Measurements from ENCODE around the gene GDF9.
"Not testable (repeated sequence)": the region's sequence is repeated elsewhere in the genome, so short reads cannot be mapped to it uniquely, and the experiment has no call there.

GDF9 gene

GRCh38 chr5:132873119-132873929 is 7.1 kb upstream of the GDF9 start, which contains the start of gene LEAP2:
Gene LEAP2, plus strand, starts transcription at chr5:132873668. Its CDS starts 27 bp downstream, at chr5:132873695.
- DNase-seq (ENCODE audit: low read depth in 3 of 3, low spot score in 1 of 3): no peak

GRCh38 chr5:132872788-132873118 is 6.5 kb upstream of the GDF9 start:
- no peak for DNase-seq (ENCODE audit: low read depth in 3 of 3, low spot score in 1 of 3)

- no peak for DNase-seq (ENCODE audit: low read depth in 3 of 3, low spot score in 1 of 3)
These were observed 5.4 kb upstream of the GDF9 start for GRCh38 chr5:132871459-132872284.

DNA sequence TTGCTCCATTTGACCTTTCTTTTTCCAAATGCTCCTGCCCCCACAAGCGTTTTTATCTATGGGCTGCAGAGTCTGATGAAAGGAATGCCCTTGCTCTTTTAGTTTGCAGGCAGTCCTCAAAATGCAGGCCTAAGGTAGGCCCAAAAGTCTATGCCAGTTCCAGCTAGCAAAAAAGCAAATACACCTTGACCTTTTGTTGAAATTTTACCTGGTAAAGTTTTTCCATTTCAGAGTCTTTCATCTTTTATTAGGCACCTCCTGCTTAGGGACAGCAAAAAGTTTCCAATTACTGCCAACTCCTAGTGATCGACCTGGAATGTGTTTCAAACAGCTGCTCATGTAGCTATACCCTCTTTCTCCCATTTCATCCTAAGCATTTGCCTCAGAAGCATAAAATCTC is 4.5 kb upstream of the GDF9 start:
- no peak for DNase-seq (ENCODE audit: low read depth in 3 of 3, low spot score in 1 of 3)

DNA sequence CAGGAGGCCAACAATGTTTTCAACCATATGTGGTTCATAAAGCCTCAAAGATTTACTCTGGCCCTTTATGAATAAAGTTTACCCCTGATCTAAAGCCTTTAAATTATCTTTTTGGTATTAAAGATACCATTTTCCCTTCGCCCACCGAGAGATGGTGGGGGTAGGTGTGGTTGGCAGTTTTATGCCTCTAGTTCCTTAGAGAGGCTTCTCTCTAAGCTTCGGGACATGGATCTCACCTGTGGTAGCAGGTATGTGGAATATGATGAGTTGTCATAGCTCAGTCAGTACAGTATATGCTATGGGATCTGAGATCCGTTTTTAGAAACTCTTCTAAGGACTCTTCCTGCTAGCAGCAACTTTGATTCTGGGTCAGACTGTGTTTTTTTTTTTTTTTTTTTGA is 2.5 kb upstream of the GDF9 start:
- DNase-seq (ENCODE audit: low read depth in 3 of 3, low spot score in 1 of 3): no peak

DNA sequence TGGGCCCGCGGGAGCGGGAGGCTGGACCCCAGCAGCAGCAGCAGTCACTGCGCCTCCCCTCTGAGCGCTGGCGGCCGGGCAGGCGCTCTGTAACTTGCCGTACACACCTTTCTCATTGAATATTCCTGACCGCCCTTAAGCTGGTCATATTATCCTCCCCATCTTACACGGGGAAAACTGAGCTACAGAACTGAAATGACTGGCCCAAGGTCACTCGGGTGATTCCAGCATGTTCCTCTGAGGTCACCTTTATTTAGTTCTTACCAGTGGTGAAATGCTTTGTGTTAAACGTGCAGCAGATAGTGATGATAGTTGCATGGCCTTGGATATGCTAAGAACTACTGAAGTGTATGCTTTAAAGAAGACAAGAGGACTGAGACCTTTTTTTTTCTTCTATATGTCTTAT is 780 bp upstream of the GDF9 start:
- DNase-seq (ENCODE audit: low read depth in 3 of 3, low spot score in 1 of 3): no peak

GRCh38 chr5:132865668-132866341 is 464 bp downstream of the GDF9 start:
- no peak for DNase-seq (ENCODE audit: low read depth in 3 of 3, low spot score in 1 of 3)

GRCh38 chr5:132860742-132861141 is 5.5 kb downstream of the GDF9 start:
- no peak for DNase-seq (ENCODE audit: low read depth in 3 of 3, low spot score in 1 of 3)

DNA sequence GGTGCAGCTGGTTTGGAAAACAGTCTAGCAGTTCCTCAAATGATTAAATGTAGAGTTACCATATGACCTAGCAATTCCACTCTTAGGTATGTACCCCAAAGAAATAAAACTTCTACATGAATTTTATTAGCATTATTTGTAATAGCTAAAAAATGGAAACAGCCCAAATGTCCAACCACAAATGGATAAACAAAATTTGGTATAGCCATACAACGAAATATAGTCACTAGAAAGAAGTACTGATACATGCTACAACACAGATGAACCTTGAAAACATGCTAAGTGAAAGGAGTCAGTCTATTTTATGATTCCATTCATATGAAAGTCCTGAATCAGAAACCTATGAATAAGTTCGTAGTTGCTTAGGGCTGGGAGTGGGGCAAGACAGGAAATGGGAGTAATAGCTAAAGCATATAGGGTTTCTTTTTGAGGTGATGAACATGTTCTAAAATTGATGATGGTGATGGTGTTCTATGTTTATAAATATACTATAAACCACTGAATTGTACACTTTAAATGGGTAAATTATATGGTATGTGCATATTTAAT is 6.3 kb downstream of the GDF9 start:
- DNase-seq (ENCODE audit: low read depth in 3 of 3, low spot score in 1 of 3): no peak

- no peak for DNase-seq (ENCODE audit: low read depth in 3 of 3, low spot score in 1 of 3)
These were observed 10.3 kb downstream of the GDF9 start for GRCh38 chr5:132856011-132856410.

GRCh38 chr5:132854992-132855391 is 11.3 kb downstream of the GDF9 start:
- not testable (repeated sequence) for DNase-seq (ENCODE audit: low read depth in 3 of 3, low spot score in 1 of 3)

- DNase-seq (ENCODE audit: low read depth in 3 of 3, low spot score in 1 of 3): no peak
These were observed 12.0 kb downstream of the GDF9 start for GRCh38 chr5:132854301-132854700.

- no peak for DNase-seq (ENCODE audit: low read depth in 3 of 3, low spot score in 1 of 3)
These were observed 12.5 kb downstream of the GDF9 start for GRCh38 chr5:132853790-132854189.

- DNase-seq (ENCODE audit: low read depth in 3 of 3, low spot score in 1 of 3): no peak
These were observed 12.9 kb downstream of the GDF9 start for GRCh38 chr5:132853323-132853722.

- no peak for DNase-seq (ENCODE audit: low read depth in 3 of 3, low spot score in 1 of 3)
These were observed 16.2 kb downstream of the GDF9 start for GRCh38 chr5:132850066-132850465.

DNA sequence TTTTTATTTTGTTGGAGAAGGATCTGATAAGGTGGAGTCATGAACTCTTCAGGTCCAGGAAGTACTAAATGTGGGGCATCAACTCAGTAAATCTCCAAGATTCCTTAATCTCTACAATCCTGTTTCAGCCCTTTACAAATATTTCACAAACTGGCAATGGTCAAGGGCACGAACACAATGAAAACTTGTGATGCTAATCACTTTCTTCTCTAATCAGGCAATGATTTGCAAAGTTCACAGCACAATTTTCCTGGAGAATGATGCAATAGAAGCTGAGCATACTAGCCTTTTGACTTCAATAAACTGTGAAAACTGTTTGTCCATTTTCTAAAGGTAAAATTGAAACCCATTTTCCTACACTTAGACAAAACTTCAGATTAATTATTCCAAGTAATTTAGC is 16.9 kb downstream of the GDF9 start:
- no peak for DNase-seq (ENCODE audit: low read depth in 3 of 3, low spot score in 1 of 3)

DNA sequence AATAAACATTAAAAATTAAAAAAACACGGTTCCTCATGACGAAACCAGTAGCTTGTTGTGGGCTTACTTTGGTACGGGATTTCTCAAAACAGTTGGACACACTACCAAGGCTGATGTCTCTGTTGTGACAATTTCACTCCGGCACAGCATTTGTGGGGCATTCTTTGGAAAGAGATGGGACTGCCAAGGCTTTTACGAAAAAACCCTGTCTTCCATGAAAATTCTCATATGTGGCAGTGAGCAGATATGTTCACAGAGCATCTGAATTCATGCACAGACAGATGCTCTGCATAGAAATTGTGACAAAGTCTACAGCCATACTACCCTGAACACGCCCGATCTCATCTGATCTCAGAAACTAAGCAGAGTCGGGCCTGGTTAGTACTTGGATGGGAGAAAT is 18.0 kb downstream of the GDF9 start:
- DNase-seq (ENCODE audit: low read depth in 3 of 3, low spot score in 1 of 3): no peak

DNA sequence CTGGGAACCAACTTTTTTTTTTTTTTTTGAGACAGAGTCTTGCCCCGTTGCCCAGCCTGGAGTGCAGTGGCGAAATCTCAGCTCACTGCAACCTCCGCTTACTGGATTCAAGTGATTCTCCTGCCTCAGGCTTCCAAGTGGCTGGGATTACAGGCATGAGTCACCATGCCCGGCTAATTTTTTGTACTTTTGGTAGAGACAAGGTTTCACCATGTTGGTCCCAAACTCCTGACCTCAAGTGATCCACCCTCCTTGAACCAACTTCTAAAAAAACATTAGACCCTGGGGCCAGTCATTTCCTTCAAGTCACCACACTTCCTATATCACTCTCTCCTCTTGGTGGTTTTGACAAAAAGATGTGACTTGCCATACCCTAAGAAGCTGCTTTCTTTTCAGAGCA is 25.0 kb downstream of the GDF9 start:
- no peak for DNase-seq (ENCODE audit: low read depth in 3 of 3, low spot score in 1 of 3)

GRCh38 chr5:132840896-132841295 is 25.4 kb downstream of the GDF9 start:
- DNase-seq (ENCODE audit: low read depth in 3 of 3, low spot score in 1 of 3): no peak

GRCh38 chr5:132840313-132840712 is 26.0 kb downstream of the GDF9 start:
- no peak for DNase-seq (ENCODE audit: low read depth in 3 of 3, low spot score in 1 of 3)

DNA sequence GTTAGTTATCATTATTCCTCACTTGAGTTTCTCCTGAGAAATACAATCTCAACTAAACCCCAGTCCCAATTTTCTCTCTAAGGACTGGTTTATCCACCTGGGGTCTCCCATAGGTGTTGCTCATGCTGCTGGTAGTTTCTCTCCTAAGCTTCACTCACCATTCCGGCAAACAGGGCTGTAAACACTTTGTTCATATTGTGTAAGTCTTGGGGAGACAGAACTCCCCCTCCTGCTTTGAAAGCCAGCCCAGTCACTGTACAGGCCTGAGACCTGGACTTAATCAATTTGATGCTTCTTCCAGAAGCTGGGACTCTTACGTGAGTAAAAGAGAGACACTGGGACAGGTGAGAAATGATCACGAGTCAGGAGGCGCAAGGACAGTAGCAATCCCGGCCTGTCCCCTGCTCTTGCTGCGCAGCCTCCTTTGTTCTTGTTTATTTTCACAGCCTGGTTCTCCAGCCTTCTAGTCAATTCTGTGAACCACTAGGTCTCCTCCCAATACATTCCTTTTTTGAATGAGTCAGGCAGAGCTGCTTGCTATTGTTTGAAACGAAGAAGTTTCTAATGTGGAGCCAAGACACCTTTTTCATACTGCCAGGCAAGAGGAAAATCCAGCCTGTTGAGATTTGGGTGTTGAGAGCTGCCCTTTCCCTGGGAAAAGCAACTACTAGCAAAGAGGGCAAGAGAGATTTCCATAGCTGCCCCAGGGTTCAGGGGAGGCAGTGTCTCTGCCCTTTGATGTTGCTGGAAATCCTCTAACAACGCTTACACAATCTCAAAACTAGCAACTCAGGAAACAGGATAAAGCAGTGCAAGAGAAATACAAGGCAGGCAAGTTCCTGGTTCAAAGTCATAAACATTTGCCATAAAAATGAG is 26.6 kb downstream of the GDF9 start:
- no peak for DNase-seq (ENCODE audit: low read depth in 3 of 3, low spot score in 1 of 3)
